Endothelial cell of hepatic sinusoid (primary cell): ENCODE measurements around the gene DAZAP1.
"Not testable (repeated sequence)": the region's sequence is repeated elsewhere in the genome, so short reads cannot be mapped to it uniquely, and the experiment has no call there.

Experiments used
- in situ Hi-C: cut with HindIII; loops from 2 replicates; pipeline ENCODE4 v1.10.0; 2017; ENCODE audit warnings: low sequenced_read_pairs

DAZAP1 gene

DNA sequence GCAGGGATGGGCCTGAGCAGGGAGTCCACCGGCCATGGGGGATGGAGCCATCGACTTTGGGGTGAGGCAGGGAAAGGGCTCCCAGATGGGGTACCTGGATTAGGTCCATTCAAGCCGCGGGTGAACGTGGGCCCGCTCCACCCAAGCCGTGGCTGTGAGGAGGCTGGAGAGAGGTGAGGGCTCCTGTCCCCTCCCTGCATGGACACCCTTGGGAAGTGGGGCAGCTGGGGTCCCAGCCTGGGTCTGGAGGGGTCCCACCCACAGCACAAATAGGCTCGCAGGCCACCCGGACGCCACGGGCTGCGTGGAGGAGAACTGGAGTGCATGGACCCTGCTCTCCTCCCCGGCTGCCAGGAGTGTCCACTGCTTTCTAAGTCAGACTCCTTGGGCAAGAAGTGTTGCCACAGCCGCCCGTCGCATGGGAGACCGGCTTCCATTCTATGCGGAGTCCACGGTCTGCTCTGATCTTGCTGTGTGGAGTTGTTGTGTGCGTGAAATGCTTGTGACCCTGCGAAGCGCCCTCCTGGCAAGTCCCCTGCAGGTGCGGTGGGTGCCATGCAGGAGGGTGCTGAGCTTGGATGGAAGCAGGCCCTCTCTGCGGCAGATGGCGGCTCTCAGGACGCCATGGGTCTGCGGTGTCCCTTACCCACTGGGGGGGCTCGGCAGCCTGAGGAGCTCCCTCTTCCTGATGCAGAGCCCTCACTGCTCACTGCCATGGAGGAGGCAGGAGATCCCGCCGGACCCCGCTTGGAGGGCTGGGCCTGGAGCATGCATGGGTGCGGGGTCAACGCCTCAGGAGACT lies 2.0 kb downstream of the DAZAP1 start:
- in situ Hi-C loops = loop anchor here (5.0 to 10.0 kb wide), 4 partner anchors 37 to 127 kb away; partner anchors contain the start of genes C19orf25 and PLK5

- in situ Hi-C loops = loop anchor here (5.0 to 10.0 kb wide), 4 partner anchors 38 to 128 kb away; partner anchors contain the start of genes C19orf25 and PLK5
Observed at GRCh38 chr19:1410136-1410786, 2.9 kb downstream of the DAZAP1 start.

DNA sequence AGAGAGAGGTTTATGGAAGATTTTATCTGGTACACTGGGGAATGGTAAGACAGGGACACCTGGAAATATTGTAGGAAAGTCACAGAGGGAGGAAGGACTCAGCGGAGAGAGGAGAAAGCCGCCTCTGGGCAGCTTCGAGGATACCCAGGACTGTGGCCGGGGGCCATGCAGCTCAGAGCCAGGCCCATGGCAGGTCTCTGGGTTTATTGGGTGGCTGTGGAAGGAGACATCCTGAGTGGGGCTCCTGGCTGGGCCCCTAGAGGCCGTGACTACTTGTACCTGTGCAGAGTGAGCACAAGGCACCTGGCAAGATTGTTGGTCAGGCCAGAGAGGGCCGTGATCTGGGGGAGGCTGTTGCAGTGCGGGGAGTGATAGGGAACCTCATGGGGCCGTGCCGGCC lies 3.4 kb downstream of the DAZAP1 start:
- in situ Hi-C loops = loop anchor here (5.0 to 10.0 kb wide), 4 partner anchors 38 to 128 kb away; partner anchors contain the start of genes C19orf25 and PLK5

- in situ Hi-C loops = loop anchor here (5.0 to 10.0 kb wide), 4 partner anchors 39 to 129 kb away; partner anchors contain the start of genes C19orf25 and PLK5
Observed at GRCh38 chr19:1411255-1412191, 4.1 kb downstream of the DAZAP1 start.

GRCh38 chr19:1412323-1412923 lies 5.0 kb downstream of the DAZAP1 start:
- in situ Hi-C loops = loop anchor here (5.0 to 10.0 kb wide), 4 partner anchors 40 to 130 kb away; partner anchors contain the start of genes C19orf25 and PLK5

DNA sequence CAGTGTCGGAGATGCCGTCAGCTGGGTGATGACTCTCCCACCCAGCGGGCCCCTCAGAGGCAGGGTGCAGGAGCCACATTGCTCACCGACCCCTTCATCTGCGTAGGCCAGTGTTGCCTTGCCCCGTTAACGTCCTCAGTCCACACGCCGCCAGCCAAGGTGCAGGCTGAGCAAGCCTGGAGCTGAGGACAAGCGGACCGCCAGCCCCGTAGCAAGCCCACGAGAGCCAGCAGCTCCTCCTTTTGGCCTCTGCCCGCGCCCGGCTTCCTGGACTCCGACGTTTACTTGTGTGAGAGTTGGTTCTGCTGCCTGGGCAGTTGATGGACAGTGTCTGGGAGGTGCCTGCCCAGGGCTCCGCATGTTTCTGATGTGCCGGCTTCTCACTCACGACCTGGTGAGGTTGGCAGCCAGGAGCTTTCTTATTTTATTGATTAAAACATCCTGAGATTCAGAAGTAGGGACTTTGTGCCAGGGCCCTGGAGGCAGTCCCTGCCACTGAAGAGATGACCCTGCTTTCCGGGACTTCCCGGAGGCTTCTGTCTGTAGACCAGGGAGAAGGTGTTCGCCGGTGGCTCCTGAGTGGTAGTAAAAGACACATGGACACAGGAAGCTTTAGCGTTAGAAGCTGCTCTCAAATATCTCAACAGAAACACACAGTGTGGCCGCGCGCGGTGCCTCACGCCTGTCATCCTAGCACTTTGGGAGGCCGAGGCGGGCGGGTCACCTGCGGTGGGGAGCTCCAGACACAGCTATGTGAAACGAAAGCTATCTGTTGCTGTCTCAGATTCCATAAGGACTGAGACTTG lies 5.8 kb downstream of the DAZAP1 start:
- in situ Hi-C loops = loop anchor here (5.0 to 10.0 kb wide), 4 partner anchors 41 to 131 kb away; partner anchors contain the start of genes C19orf25 and PLK5

- in situ Hi-C loops = loop anchor here (10.0 kb wide), 2 partner anchors 59 to 109 kb away; partner anchors contain the start of genes C19orf25 and PLK5
Observed at GRCh38 chr19:1416014-1416841, 8.8 kb downstream of the DAZAP1 start.

DNA sequence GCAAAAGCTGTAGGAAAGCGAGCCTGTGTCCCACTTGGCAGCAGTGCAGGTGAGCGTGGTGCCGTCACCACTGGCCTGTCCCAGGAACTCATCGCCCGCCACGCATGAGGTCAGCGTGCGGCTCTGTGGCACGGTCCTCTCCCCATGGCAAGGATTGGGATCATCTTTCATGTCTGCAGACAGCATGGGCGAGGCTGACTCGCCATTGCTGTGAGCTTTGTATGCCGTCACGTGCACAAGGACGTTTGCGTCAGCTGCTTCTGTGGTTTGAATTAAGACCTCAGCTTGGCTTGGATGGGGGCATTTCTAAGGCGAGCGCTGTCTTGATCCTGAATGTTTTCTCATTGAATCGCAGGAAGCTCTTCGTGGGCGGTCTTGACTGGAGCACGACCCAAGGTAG lies 9.8 kb downstream of the DAZAP1 start:
- in situ Hi-C loops = loop anchor here (10.0 kb wide), 2 partner anchors 58 to 108 kb away; partner anchors contain the start of genes C19orf25 and PLK5

DNA sequence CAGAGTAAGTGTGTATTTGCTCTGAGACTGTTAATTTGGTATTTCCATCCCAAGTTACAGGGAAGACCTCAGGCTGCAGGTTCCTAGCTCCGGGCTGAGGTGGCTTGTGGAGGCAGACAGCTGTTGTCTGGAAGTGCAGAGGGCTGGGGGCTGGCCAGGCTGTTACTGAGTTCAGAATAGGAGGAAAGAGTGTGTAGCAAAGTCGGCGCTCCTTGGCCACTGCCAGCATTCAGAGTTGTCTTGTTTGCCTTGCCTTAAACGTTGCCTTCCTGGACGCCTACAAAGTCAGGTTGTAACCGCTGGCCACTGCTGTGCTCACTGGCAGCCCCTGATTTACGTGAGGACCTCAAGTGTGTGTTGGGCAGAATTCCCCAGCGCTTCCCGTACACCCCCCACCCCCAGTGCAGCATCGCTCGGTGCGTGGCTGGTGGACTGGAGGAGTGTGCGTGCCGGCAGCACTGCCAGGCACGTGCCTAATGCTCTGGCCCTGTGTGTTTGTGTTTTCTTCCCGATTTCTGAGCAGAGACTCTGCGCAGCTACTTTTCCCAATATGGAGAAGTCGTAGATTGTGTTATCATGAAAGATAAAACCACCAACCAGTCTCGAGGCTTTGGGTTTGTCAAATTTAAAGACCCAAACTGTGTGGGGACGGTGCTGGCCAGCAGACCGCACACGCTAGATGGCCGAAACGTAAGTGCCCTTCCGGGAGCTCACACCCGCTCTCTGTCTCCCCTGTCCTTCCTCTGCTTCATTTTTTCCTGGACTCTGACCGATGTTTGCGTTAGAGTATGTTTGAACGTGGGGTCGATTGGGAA lies 10.5 kb downstream of the DAZAP1 start:
- in situ Hi-C loops = loop anchor here (10.0 kb wide), 2 partner anchors 57 to 107 kb away; partner anchors contain the start of genes C19orf25 and PLK5

DNA sequence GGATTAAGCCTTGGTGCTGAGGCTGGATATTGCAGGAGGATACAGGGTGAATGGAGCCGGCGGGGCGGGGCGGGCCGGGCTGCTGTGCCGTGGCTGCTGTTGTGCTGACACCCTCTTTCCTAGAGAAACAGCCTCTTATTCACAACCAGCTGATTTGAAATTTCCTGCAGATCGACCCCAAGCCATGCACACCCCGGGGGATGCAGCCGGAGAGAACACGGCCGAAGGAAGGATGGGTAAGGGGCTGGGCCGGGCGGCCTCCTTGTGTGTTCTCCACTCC lies 11.1 kb downstream of the DAZAP1 start:
- in situ Hi-C loops = loop anchor here (10.0 kb wide), 2 partner anchors 56 to 106 kb away; partner anchors contain the start of genes C19orf25 and PLK5

- in situ Hi-C loops = loop anchor here (10.0 kb wide), 2 partner anchors 56 to 106 kb away; partner anchors contain the start of genes C19orf25 and PLK5
Observed at GRCh38 chr19:1418951-1419738, 11.8 kb downstream of the DAZAP1 start.

GRCh38 chr19:1420085-1420484 lies 12.7 kb downstream of the DAZAP1 start:
- in situ Hi-C loops = not testable (repeated sequence)

- in situ Hi-C loops = no loop called here
Observed at GRCh38 chr19:1420590-1420989, 13.2 kb downstream of the DAZAP1 start.

- in situ Hi-C loops = no loop called here
Observed at GRCh38 chr19:1421218-1421957, 14.0 kb downstream of the DAZAP1 start.

DNA sequence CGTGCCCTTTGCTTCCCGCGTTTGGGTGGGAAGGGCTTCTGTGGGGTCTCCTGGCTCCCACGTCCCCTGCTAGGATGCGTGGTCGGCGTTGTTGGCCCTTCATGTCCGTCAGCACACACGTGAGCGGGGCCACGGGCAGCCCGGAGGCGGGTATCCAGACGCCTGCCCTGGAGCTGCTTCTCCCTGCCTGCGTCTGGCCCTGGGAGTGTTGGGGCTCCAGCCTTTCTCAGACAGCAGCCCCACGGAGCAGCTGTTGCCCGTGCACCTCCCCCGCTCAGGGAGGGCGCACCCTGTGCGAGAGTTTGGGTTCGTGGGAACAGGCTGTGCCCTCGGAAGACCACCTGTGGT lies 14.5 kb downstream of the DAZAP1 start:
- in situ Hi-C loops = no loop called here

DNA sequence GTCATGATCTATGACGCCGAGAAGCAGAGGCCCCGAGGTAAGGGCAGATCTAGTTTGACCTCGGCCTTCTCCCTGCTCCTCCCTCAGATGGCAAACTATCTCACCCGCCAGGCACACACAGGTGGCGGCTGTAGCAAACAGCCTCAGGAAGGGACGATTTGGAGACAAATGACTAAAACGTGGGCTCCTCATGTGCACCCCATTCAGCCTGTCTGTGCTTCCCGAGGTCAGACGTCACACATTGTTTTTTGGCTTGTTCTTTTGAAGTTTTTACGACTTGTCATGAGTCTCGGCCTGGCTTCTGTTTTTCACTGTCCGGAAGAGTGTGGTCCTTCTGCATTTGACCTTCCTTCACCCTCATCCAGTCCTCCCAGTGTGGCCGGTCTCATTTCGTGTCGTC lies 15.0 kb downstream of the DAZAP1 start:
- in situ Hi-C loops = no loop called here
